Pancreas (tissue), 10 donors: Measurements from ENCODE around the gene DDX3Y. TPM values are rescaled to one million over a fixed set of nuclear protein-coding genes. Genes with fewer than 3 reads are reported as not detected.

Source experiments
- ATAC-seq, 4 donors: fragments of 200-7000 bp; cut with Tn5 transposase; one replicate each; pipeline versions ENCODE4 v1.8.0 to v1.9.1; 2020; ENCODE audit warnings: mild to moderate bottlenecking in 4 of 4, moderate library complexity in 4 of 4
- DNase-seq, 6 donors: peaks; one replicate each; pipeline ENCODE4 v3.0.0-alpha.2; 2020
- FAIRE-seq: peaks from 2 replicates; lab custom pipeline; 2012; peaks lifted over from hg19 to GRCh38; lab: Jason Lieb, UNC
- H3K27ac ChIP-seq, 4 donors: fragments of 200-600 bp; sonication (generic); 1 replicate in 3 of 4; 2 replicates in 1 of 4; pipeline versions ENCODE4 v1.5.0 to v1.8.0; 2020
- H3K27me3 ChIP-seq, 4 donors: fragments of 200-600 bp; one replicate each; pipeline ENCODE4 v1.8.0; 2021
- H3K36me3 ChIP-seq, 3 donors: fragments of 200-600 bp; sonication (generic) in 1 of 3; one replicate each; pipeline versions ENCODE4 v1.5.0 to v1.8.0; 2020 to 2021
- H3K4me1 ChIP-seq, 3 donors: fragments of 200-600 bp; one replicate each; pipeline ENCODE4 v1.8.0; 2021
- H3K4me3 ChIP-seq, 4 donors: fragments of 200-600 bp; sonication (generic) in 2 of 4; one replicate each; pipeline versions ENCODE4 v1.5.0 to v1.8.0; 2020 to 2021
- H3K9me3 ChIP-seq, 4 donors: fragments of 200-600 bp; one replicate each; pipeline ENCODE4 v1.8.0; 2021
- WGBS, 2 donors: extraction: QIAGEN DNeasy Blood & Tissue Kit; methylation state at CpG; one replicate each; pipeline ENCODE4 v1.1.7; 2013; 5-methylcytosine and 5-hydroxymethylcytosine counted together
- intact Hi-C, 3 donors: fragments of 100-400 bp; cut with DNase I; formaldehyde crosslinking; loops; one replicate each; pipeline versions ENCODE4 v1.11.1 to v1.14.2; 2022
- polyA plus RNA-seq, 2 donors: library from polyadenylated mRNA; stranded (reverse); fragments of 200-250 nt; gene quantifications; one replicate each; pipeline ENCODE4 v1.2.3, GENCODE V29; 2013
- total RNA-seq, 6 donors: library from RNA; stranded (reverse); fragmentation: NEBNext Ultra II Directional in 4 of 6; extraction: Animal tissue kit (Norgen Biotek cat#: 25700) in 4 of 6; gene quantifications; one replicate each; pipeline versions ENCODE4 v1.2.1 to v1.2.4, GENCODE V29; 2021 to 2023
- TF ChIP-seq, protein P1 (sequence below), 4 donors: fragments of 200-600 bp; sonication (generic) in 3 of 4; IDR thresholded peaks; one replicate each; pipeline versions ENCODE4 v1.5.0 to v1.8.0; 2021; ENCODE audit warnings: antibody characterized with exemption in 4 of 4
- donor health status: healthy with polysubstance abuse.
- donor health status: DM: no; HTN: no; CAD: no; lungs with moderate emphysema.
- donor health status: DM: no; HTN: no; CAD: no.
- donor health status: control.
- donor health status: control.
- donor health status: Bipolar disorder and iron deficiency.
- donor health status: DM: yes; HTN: yes; CAD: no.
- donor health status: DM: no; HTN: no; CAD: no.
- donor health status: DM: no; HTN: no; CAD: no.
- donor health status: DM: yes; HTN: yes; CAD: no.

Gene DDX3Y
- total RNA-seq = 10 to 100 TPM in 1 of 6 donors, under 1 TPM in 1, not detected in 4; 0.28 to 16.5 TPM
- polyA plus RNA-seq = 10 to 100 TPM in 1 of 2 donors, under 1 TPM in 1; 0.07 to 13.8 TPM

DNA sequence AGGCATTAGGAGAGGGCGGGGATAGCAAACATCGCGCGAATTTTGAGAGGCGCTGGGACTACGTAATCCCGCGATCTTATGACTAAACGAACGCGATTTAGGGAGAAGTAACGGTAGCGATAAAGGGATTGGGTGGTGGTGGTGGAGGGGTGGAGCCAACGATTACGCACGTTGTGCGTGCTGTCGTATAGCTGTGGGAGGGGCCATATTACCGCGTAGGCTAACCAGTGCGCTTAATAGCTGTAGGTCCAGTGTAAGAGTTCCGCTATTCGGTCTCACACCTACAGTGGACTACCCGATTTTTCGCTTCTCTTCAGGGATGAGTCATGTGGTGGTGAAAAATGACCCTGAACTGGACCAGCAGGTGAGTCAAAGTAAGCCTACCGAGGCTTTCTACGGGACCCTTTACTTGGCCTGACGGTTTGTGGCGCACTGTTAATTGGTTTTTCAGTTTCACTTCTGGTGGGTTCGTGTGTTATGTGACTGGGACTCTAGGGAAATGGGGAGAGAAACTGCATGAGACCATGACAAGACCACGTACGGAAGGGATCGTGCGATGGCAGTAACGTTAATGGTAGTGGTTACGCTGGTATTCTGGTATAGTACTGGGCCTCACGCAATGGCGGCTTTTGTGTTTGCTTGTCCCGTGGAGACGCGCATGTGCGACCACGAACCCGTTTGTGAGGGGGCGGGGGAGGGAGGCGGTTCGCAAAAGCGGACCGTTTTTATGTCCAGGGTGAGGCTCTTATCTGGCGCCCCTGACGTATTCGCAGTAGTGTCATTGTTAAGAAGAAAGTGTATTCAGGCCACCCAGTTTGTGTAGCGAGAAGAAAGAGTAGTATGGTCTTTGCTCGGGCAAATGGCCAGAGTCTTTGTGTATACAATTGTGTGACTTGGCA is at the start of gene DDX3Y:
DDX3Y (plus strand) TSS at position 251 of the 899 bp plus-strand sequence; CDS start at position 320, 69 bp downstream.
- Histone ChIP-seq H3K36me3 (no peaks in the 10 kb centered on the region), H3K4me3 (no peak within 1 kb of the TSS), H3K27me3 (no peaks in the 10 kb centered on the region), H3K4me1 (no peaks in the 10 kb centered on the region), H3K9me3 (no peaks in the 10 kb centered on the region), H3K27ac (no peak within 1 kb of the TSS)
- TF ChIP-seq, protein P1, sequence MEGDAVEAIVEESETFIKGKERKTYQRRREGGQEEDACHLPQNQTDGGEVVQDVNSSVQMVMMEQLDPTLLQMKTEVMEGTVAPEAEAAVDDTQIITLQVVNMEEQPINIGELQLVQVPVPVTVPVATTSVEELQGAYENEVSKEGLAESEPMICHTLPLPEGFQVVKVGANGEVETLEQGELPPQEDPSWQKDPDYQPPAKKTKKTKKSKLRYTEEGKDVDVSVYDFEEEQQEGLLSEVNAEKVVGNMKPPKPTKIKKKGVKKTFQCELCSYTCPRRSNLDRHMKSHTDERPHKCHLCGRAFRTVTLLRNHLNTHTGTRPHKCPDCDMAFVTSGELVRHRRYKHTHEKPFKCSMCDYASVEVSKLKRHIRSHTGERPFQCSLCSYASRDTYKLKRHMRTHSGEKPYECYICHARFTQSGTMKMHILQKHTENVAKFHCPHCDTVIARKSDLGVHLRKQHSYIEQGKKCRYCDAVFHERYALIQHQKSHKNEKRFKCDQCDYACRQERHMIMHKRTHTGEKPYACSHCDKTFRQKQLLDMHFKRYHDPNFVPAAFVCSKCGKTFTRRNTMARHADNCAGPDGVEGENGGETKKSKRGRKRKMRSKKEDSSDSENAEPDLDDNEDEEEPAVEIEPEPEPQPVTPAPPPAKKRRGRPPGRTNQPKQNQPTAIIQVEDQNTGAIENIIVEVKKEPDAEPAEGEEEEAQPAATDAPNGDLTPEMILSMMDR (IDR thresholded peaks at IDR 0.05) = no peak
- ATAC-seq (no peak), DNase-seq (peak in 1 of 6 donors; percentile 86), FAIRE-seq (no peak)
- intact Hi-C loops = no loop called here
- WGBS, 2 donors = 1% methylated on average over 54 of the region's 54 CpGs; no CpG with 5 or more reads in 1 of the 2 donors

DNA sequence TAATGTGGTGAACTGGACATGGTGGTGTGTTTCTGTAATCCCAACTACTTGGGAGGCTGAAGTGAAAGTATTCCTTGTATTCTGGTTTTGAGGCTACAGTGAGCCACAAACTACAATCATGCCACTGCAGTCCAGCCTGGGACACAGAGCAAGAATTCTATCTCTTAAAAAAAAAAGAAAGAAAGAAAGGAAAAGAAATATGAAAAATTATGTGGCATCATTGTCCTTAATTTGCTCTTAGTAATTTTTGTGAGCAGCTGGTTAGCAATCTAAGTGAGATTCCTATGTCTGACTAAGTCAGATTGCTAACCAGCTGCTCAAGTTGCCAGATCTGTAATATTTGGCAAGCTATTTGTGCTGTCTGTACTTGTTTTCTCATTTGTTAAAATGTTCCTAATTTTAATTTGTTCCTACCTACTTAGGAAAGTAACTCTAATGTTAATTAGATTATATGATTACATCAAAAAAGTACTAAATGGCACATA is 48.8 kb upstream of the DDX3Y start:
- Histone ChIP-seq H3K4me1 (no peaks in the 10 kb centered on the region), H3K27me3 (no peaks in the 10 kb centered on the region), H3K27ac (no peak overlapping the region), H3K9me3 (no peaks in the 10 kb centered on the region), H3K4me3 (no peak overlapping the region), H3K36me3 (no peaks in the 10 kb centered on the region)
- ATAC-seq (no peak), DNase-seq (no peak), FAIRE-seq (no peak)
- TF ChIP-seq, protein P1 (IDR thresholded peaks at IDR 0.05) = no peak
- intact Hi-C loops = no loop called here

DNA sequence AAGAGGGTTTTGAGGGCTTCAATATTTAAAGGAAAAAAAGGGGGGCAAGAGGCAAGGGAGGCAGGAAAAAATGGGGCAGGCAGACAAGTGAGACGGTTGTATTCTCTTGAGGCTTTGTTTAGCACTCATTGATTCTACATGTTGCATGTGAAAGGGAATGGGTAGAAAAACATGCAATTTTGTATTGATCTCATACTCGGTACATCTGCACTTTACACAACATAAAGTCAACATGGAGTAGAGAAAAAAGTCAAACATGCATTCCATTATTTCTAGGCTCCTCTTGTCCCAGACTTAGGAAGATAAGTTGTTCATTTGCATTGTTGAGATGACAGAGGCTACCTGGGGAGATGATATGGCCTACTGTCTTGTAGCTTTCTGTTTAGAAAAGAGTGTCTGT is 36.7 kb upstream of the DDX3Y start:
- 42% methylated on average over 2 of the region's 2 CpGs; no CpG with 5 or more reads in 1 of the 2 donors for WGBS, 2 donors
- no peaks in the 10 kb centered on the region for H3K4me1 ChIP-seq
- FAIRE-seq = no peak

DNA sequence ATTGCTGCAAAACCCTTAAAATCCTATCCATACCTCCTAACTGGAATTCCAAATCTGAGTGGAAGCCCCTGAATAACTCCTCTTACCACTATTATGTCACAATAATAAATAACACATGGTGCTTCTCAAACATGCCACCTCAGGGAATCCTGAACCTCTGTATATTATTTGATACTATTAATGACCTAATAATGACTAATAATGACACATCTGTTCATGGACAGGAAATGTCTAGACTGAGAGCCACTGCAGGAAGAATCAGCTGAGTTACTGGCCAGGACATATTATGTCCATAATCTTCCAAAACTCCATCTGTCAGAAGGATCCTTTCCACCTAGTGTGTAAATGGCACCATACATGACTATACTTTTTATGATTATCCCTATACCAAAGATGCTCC is 7.7 kb upstream of the DDX3Y start:
- no peaks in the 10 kb centered on the region for H3K27me3 ChIP-seq
- DNase-seq (no peak), FAIRE-seq (no peak), ATAC-seq (no peak)
- H3K27ac ChIP-seq = no peak overlapping the region
- TF ChIP-seq, protein P1 (IDR thresholded peaks at IDR 0.05) = no peak
- H3K4me1 ChIP-seq = no peaks in the 10 kb centered on the region
- no peak overlapping the region for H3K4me3 ChIP-seq
- H3K9me3 ChIP-seq = no peaks in the 10 kb centered on the region
- no peaks in the 10 kb centered on the region for H3K36me3 ChIP-seq
- intact Hi-C loops = no loop called here

More for the DNA sequence above, 36.7 kb upstream of the DDX3Y start:
- TF ChIP-seq, protein P1 (IDR thresholded peaks at IDR 0.05) = no peak
- Histone ChIP-seq H3K36me3 (no peaks in the 10 kb centered on the region), H3K4me3 (no peak overlapping the region), H3K9me3 (no peaks in the 10 kb centered on the region), H3K27me3 (no peaks in the 10 kb centered on the region), H3K27ac (no peak overlapping the region)
- intact Hi-C loops = no loop called here
- DNase-seq (no peak), ATAC-seq (no peak)

DNA sequence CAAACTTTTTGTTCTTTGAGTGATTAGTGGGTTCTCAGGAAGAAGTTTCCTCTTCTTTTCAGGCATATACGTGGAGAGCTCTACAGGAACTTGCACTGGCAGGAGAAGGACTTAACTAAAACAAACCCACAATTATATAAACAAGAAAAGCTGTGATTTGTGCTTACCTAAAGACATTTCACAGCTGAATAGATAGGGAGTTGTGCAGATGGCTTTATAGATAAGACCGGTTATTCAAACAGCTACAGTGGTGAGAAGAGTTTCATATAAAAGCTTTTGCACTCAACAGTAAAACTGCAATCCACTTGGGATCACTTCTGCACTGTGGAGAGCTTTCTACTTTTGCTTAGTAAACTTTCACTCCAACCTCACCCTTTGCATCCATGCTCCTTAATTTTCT is 6.1 kb upstream of the DDX3Y start:
- no peaks in the 10 kb centered on the region for H3K27me3 ChIP-seq
- H3K4me3 ChIP-seq = no peak overlapping the region
- 8% methylated on average over 2 of the region's 2 CpGs; no CpG with 5 or more reads in 1 of the 2 donors for WGBS, 2 donors
- intact Hi-C loops = no loop called here
- H3K27ac ChIP-seq = no peak overlapping the region
- FAIRE-seq (no peak), DNase-seq (no peak), ATAC-seq (no peak)
- TF ChIP-seq, protein P1 (IDR thresholded peaks at IDR 0.05) = no peak
- H3K36me3 ChIP-seq = no peaks in the 10 kb centered on the region
- H3K4me1 ChIP-seq = no peaks in the 10 kb centered on the region
- no peaks in the 10 kb centered on the region for H3K9me3 ChIP-seq
